Right lobe of liver (tissue), 6 donors: ENCODE data around the gene RMDN2. TPM values are rescaled to one million over a fixed set of nuclear protein-coding genes. Genes with fewer than 3 reads are reported as not detected.

Experiments used
- ATAC-seq, 4 donors: fragments of 200-7000 bp; cut with Tn5 transposase; one replicate each; pipeline ENCODE4 v1.9.1; 2020; ENCODE audit warnings: mild to moderate bottlenecking in 4 of 4, moderate library complexity in 4 of 4
- DNase-seq, 3 donors: peaks; one replicate each; pipeline ENCODE4 v3.0.0-alpha.2; 2020
- H3K27ac ChIP-seq, 3 donors: fragments of 200-600 bp; one replicate each; pipeline ENCODE4 v1.8.0; 2022
- H3K27me3 ChIP-seq, 2 donors: fragments of 200-600 bp; one replicate each; pipeline ENCODE4 v1.8.0; 2022
- H3K36me3 ChIP-seq, 4 donors: fragments of 200-600 bp; sonication (generic) in 1 of 4; one replicate each; pipeline versions ENCODE4 v1.5.1 to v1.8.0; 2017 to 2022; ENCODE audit warnings: control low read depth in 1 of 4
- H3K4me1 ChIP-seq, 4 donors: fragments of 200-600 bp; sonication (generic) in 1 of 4; one replicate each; pipeline versions ENCODE4 v1.5.1 to v1.8.0; 2017 to 2022; ENCODE audit warnings: control low read depth in 1 of 4
- H3K4me3 ChIP-seq, 3 donors: fragments of 200-600 bp; one replicate each; pipeline ENCODE4 v1.8.0; 2022
- H3K9me3 ChIP-seq, 4 donors: fragments of 200-600 bp; sonication (generic) in 1 of 4; one replicate each; pipeline versions ENCODE4 v1.5.1 to v1.8.0; 2017 to 2022; ENCODE audit warnings: control low read depth in 1 of 4
- POLR2A ChIP-seq: fragments of 450-650 bp; IDR thresholded peaks from one replicate; pipeline ENCODE4 v1.6.1; 2017; ENCODE audit warnings: antibody characterized with exemption, mild to moderate bottlenecking
- WGBS: methylation state at CpG from one replicate; pipeline ENCODE4 v1.1.6; 2018; ENCODE audit warnings: low coverage, low lambda C conversion rate; ENCODE audit not compliant: insufficient coverage; ENCODE audit errors: missing lambda C conversion rate; 5-methylcytosine and 5-hydroxymethylcytosine counted together
- intact Hi-C, 2 donors: fragments of 100-400 bp; cut with DNase I; formaldehyde crosslinking; loops; one replicate each; pipeline versions ENCODE4 v1.11.2 to v1.14.1; 2022
- total RNA-seq, 6 experiments: library from RNA; depleted of rRNA in 2 of 6; stranded (reverse); fragments of >200 nt in 2 of 6; fragmentation: NEBNext Ultra II Directional in 3 of 6; extraction: Animal tissue kit (Norgen Biotek cat#: 25700) in 3 of 6; gene quantifications; one replicate each; pipeline versions ENCODE4 v1.1.0 to v1.2.4, GENCODE V29; 2016 to 2023
- TF ChIP-seq, protein P1 (sequence below), 4 donors: fragments of 200-600 bp in 3 of 4; fragments of 450-650 bp in 1 of 4; IDR thresholded peaks; one replicate each; pipeline versions ENCODE4 v1.5.1 to v1.8.0; 2016 to 2022; ENCODE audit warnings: antibody characterized with exemption in 4 of 4, mild to moderate bottlenecking in 2 of 4
- donor health status: DM: no; HTN: yes; CAD: no.
- donor health status: DM: no; HTN: no; CAD: no.
- donor health status: DM: no; HTN: no; CAD: no.
- donor health status: DM: no; HTN: yes; CAD: no.
- donor health status: DM: no; HTN: yes; CAD: no.

Gene RMDN2
- total RNA-seq, 6 experiments from 2014 or later, result 8.8 to 18.5 (median 15.7) TPM

DNA sequence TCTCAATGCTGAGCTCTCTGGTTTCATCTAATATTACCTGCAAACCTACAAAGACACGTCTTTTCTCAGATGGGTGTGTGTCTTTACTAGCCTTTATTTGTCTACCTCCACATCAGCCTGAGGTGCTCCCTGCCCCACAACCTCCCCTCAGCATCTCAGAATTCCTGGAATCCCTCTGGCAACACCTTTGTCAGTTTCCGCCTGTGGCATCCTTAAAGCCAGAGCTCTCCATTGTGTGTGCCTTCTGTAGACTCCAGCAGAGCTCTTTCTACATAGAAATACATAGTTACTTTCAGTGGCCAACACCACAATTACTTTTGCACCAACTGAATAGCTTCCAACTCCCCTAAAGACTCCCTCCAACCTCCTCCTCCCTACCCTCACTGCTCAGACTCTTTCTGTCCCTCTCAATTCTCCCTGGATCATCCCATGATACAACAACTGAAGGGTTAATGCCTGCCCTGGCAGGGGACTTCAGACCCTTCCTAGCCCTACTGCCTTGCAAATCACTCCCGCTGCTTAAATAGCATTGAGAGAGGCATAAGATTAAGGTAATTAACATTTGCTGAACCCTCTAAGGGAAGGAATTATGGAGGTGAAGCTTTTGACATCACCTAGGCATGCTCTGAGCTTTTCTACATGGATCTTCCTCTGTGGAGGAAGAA is 39.6 kb upstream of the RMDN2 start:
- ATAC-seq, result no peak
- no peak overlapping the region for H3K27ac ChIP-seq
- no peak for TF ChIP-seq POLR2A
- TF ChIP-seq, protein P1, sequence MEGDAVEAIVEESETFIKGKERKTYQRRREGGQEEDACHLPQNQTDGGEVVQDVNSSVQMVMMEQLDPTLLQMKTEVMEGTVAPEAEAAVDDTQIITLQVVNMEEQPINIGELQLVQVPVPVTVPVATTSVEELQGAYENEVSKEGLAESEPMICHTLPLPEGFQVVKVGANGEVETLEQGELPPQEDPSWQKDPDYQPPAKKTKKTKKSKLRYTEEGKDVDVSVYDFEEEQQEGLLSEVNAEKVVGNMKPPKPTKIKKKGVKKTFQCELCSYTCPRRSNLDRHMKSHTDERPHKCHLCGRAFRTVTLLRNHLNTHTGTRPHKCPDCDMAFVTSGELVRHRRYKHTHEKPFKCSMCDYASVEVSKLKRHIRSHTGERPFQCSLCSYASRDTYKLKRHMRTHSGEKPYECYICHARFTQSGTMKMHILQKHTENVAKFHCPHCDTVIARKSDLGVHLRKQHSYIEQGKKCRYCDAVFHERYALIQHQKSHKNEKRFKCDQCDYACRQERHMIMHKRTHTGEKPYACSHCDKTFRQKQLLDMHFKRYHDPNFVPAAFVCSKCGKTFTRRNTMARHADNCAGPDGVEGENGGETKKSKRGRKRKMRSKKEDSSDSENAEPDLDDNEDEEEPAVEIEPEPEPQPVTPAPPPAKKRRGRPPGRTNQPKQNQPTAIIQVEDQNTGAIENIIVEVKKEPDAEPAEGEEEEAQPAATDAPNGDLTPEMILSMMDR (IDR thresholded peaks at IDR 0.05), result no peak
- WGBS, result 62% methylated on average over 3 of the region's 3 CpGs
- no peaks in the 10 kb centered on the region for H3K27me3 ChIP-seq
- no peaks in the 10 kb centered on the region for H3K36me3 ChIP-seq
- H3K4me3 ChIP-seq, result no peak overlapping the region
- H3K9me3 ChIP-seq, result no peaks in the 10 kb centered on the region
- intact Hi-C loops, result no loop called here
- DNase-seq, result no peak
- no peaks in the 10 kb centered on the region for H3K4me1 ChIP-seq

GRCh38 chr2:37886745-37887144 is 38.3 kb upstream of the RMDN2 start:
- Histone ChIP-seq H3K27ac (no peak overlapping the region), H3K27me3 (no peaks in the 10 kb centered on the region), H3K9me3 (no peaks in the 10 kb centered on the region), H3K4me3 (no peak overlapping the region), H3K36me3 (no peaks in the 10 kb centered on the region), H3K4me1 (no peaks in the 10 kb centered on the region)
- TF ChIP-seq, protein P1 (IDR thresholded peaks at IDR 0.05), result no peak
- no peak for TF ChIP-seq POLR2A
- 56% methylated on average over 4 of the region's 5 CpGs for WGBS
- intact Hi-C loops, result no loop called here
- no peak for ATAC-seq
- no peak for DNase-seq

DNA sequence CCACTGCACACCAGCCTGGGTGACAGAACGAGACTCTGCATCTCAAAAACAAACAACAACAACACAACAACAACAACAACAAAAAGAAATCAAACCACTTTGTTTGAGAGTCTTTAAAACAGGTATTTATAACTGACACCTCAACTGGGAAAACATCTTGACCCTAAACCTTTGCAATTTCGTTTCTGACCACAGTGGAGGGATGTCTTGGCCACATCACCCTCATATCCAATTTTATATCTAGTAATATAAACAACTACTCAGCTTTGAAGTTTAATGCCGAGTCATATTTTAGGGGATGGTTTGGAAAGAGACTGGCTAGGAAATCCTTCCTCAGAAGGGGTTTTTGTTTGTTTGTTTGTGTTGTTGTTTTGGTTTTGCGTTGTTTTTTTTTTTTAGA is 37.8 kb upstream of the RMDN2 start:
- H3K27ac ChIP-seq, result no peak overlapping the region
- 50% methylated on average over 4 of the region's 4 CpGs for WGBS
- DNase-seq (no peak), ATAC-seq (no peak)
- H3K27me3 ChIP-seq, result no peaks in the 10 kb centered on the region
- H3K4me3 ChIP-seq, result no peak overlapping the region
- intact Hi-C loops, result no loop called here
- TF ChIP-seq, protein P1 (IDR thresholded peaks at IDR 0.05), result no peak
- TF ChIP-seq POLR2A, result no peak
- no peaks in the 10 kb centered on the region for H3K9me3 ChIP-seq
- H3K4me1 ChIP-seq, result no peaks in the 10 kb centered on the region
- H3K36me3 ChIP-seq, result no peaks in the 10 kb centered on the region

GRCh38 chr2:37890893-37891495 is 34.1 kb upstream of the RMDN2 start:
- ATAC-seq, result peak; percentile 94 to 98 (median 96)
- WGBS, result 14% methylated on average over 8 of the region's 8 CpGs
- Histone ChIP-seq H3K4me1 (no peaks in the 10 kb centered on the region), H3K27ac (no peak overlapping the region), H3K9me3 (no peaks in the 10 kb centered on the region), H3K27me3 (no peaks in the 10 kb centered on the region), H3K36me3 (no peaks in the 10 kb centered on the region), H3K4me3 (no peak overlapping the region)
- intact Hi-C loops, result loop anchor here (10.0 kb wide), 1 partner anchor 384 kb away; no protein-coding TSS in a partner anchor
- no peak for TF ChIP-seq POLR2A
- TF ChIP-seq, protein P1 (IDR thresholded peaks at IDR 0.05), result peak; percentile 53 to 81 (median 79)
- DNase-seq, result peak; percentile 75 to 80 (median 76)
